OCI-LY1 (cell line): ENCODE measurements around the gene EPO.

Source experiments
- H2AFZ ChIP-seq: fragments of 200-600 bp; sonication (generic), shearing (Covaris generic); 2 replicates; pipeline ENCODE4 v1.6.0; 2014; ENCODE audit warnings: antibody characterized with exemption, mild to moderate bottlenecking, low read length
- H3F3A ChIP-seq: fragments of 200-600 bp; sonication (generic), shearing (Covaris generic); 2 replicates; pipeline ENCODE4 v1.6.0; 2014; ENCODE audit warnings: mild to moderate bottlenecking, antibody characterized with exemption, low read length, moderate library complexity; ENCODE audit not compliant: insufficient read depth
- H3K27ac ChIP-seq: fragments of 200-600 bp; sonication (generic); 2 replicates; pipeline ENCODE4 v1.5.1; 2014; ENCODE audit warnings: low read length, mixed run types, mild to moderate bottlenecking, low read depth; ENCODE audit not compliant: poor library complexity, severe bottlenecking
- H3K27me3 ChIP-seq: fragments of 200-600 bp; sonication (generic); 2 replicates; pipeline ENCODE4 v1.6.0; 2014; ENCODE audit warnings: antibody characterized with exemption, mild to moderate bottlenecking, low read length, moderate library complexity; ENCODE audit not compliant: insufficient read depth
- H3K36me3 ChIP-seq: fragments of 200-600 bp; sonication (generic); 2 replicates; pipeline ENCODE4 v1.6.1; 2014; ENCODE audit warnings: mild to moderate bottlenecking, antibody characterized with exemption, low read length, moderate library complexity, mixed read lengths; ENCODE audit not compliant: insufficient read depth
- H3K4me1 ChIP-seq: fragments of 200-600 bp; sonication (generic); 2 replicates; pipeline ENCODE4 v1.5.1; 2014; ENCODE audit warnings: mild to moderate bottlenecking, low read length, moderate library complexity; ENCODE audit not compliant: insufficient read depth, severe bottlenecking
- H3K4me2 ChIP-seq: fragments of 200-600 bp; sonication (generic), shearing (Covaris generic); 2 replicates; pipeline ENCODE4 v1.6.1; 2014; ENCODE audit warnings: low read length
- H3K4me3 ChIP-seq: fragments of 200-600 bp; sonication (generic); 2 replicates; pipeline ENCODE4 v1.5.1; 2014; ENCODE audit warnings: low read length, low read depth, mild to moderate bottlenecking, mixed read lengths; ENCODE audit not compliant: poor library complexity, severe bottlenecking
- H3K79me2 ChIP-seq: fragments of 200-600 bp; shearing (Covaris generic); 2 replicates; pipeline ENCODE4 v1.6.1; 2016; ENCODE audit warnings: mixed run types, low read length, mixed read lengths; ENCODE audit not compliant: insufficient read depth
- H3K9ac ChIP-seq: fragments of 200-600 bp; sonication (generic), shearing (Covaris generic); 2 replicates; pipeline ENCODE4 v1.6.1; 2014; ENCODE audit warnings: mild to moderate bottlenecking, low read length, mixed read lengths
- H3K9me2 ChIP-seq: fragments of 200-600 bp; sonication (generic), shearing (Covaris generic); 2 replicates; pipeline ENCODE4 v1.6.1; 2014; ENCODE audit warnings: low read depth, mild to moderate bottlenecking, low read length, mixed read lengths
- H3K9me3 ChIP-seq: fragments of 200-600 bp; shearing (Covaris generic); 2 replicates; pipeline ENCODE4 v1.6.1; 2014; ENCODE audit warnings: low read length, mixed read lengths
- H4K20me1 ChIP-seq: fragments of 200-600 bp; sonication (generic), shearing (Covaris generic); 2 replicates; pipeline ENCODE4 v1.6.0; 2016; ENCODE audit warnings: mild to moderate bottlenecking, low read length; ENCODE audit not compliant: insufficient read depth
- EZH2 ChIP-seq: fragments of 200-600 bp; sonication (generic), shearing (Covaris generic); IDR thresholded peaks from 2 replicates; pipeline ENCODE4 v1.8.0; 2017; ENCODE audit warnings: borderline replicate concordance, mixed run types, mild to moderate bottlenecking, antibody characterized with exemption, low read length, moderate library complexity, mixed read lengths
- TF ChIP-seq, protein P1 (sequence below): fragments of 200-600 bp; sonication (generic), shearing (Covaris generic); IDR thresholded peaks from 2 replicates; pipeline ENCODE4 v1.5.1; 2017; ENCODE audit warnings: mild to moderate bottlenecking, antibody characterized with exemption, low read length, moderate library complexity, mixed read lengths

The EPO gene

DNA sequence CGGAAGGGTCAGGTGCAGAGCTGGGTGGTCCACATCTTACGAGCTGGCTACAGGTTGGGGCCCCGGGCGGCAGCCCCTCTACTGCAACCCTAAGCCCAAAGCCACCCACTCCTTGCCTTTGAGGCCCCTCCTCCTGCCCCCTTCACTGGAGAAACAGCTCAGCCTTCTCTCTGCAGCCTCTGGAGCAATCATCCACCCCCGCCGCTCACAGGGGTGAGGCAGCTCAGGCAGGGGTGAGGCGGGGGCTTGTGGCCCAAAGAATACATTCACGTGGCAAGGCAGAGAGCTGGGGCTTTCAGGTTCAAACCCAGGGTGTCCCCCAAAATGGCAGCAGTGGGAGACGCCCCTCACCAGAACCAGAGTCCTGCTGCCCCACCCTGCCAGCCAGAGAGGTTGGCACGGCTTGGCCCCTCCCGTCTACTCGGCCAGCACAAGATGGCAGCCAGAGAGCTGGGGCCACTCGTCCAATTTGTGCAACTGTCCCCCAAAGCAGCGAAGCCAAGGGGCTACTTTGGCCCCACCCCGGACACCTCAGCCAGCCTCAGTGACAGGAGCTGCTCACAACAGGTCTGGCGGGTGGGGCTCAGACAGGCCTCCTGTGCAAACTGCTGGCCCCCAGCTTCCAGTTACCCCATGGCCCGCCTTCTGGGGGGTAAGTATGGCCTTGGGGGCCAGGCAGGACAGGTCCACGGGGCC is 39.5 kb upstream of the EPO start:
- H3K9ac ChIP-seq: no peak overlapping the region
- H3K9me3 ChIP-seq: no peaks in the 10 kb centered on the region
- H4K20me1 ChIP-seq: no peaks in the 10 kb centered on the region
- TF ChIP-seq, protein P1, sequence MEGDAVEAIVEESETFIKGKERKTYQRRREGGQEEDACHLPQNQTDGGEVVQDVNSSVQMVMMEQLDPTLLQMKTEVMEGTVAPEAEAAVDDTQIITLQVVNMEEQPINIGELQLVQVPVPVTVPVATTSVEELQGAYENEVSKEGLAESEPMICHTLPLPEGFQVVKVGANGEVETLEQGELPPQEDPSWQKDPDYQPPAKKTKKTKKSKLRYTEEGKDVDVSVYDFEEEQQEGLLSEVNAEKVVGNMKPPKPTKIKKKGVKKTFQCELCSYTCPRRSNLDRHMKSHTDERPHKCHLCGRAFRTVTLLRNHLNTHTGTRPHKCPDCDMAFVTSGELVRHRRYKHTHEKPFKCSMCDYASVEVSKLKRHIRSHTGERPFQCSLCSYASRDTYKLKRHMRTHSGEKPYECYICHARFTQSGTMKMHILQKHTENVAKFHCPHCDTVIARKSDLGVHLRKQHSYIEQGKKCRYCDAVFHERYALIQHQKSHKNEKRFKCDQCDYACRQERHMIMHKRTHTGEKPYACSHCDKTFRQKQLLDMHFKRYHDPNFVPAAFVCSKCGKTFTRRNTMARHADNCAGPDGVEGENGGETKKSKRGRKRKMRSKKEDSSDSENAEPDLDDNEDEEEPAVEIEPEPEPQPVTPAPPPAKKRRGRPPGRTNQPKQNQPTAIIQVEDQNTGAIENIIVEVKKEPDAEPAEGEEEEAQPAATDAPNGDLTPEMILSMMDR: no peak
- TF ChIP-seq EZH2: no peak
- peaks cover 92% of the 10 kb centered on the region for H3K36me3 ChIP-seq
- no peaks in the 10 kb centered on the region for H3F3A ChIP-seq
- no peaks in the 10 kb centered on the region for H3K27me3 ChIP-seq
- H3K4me1 ChIP-seq: peaks cover 6% of the 10 kb centered on the region
- H2AFZ ChIP-seq: no peak overlapping the region
- no peak overlapping the region for H3K27ac ChIP-seq
- H3K9me2 ChIP-seq: no peaks in the 10 kb centered on the region
- no peaks in the 10 kb centered on the region for H3K79me2 ChIP-seq
- no peak overlapping the region for H3K4me2 ChIP-seq
- H3K4me3 ChIP-seq: no peak overlapping the region

DNA sequence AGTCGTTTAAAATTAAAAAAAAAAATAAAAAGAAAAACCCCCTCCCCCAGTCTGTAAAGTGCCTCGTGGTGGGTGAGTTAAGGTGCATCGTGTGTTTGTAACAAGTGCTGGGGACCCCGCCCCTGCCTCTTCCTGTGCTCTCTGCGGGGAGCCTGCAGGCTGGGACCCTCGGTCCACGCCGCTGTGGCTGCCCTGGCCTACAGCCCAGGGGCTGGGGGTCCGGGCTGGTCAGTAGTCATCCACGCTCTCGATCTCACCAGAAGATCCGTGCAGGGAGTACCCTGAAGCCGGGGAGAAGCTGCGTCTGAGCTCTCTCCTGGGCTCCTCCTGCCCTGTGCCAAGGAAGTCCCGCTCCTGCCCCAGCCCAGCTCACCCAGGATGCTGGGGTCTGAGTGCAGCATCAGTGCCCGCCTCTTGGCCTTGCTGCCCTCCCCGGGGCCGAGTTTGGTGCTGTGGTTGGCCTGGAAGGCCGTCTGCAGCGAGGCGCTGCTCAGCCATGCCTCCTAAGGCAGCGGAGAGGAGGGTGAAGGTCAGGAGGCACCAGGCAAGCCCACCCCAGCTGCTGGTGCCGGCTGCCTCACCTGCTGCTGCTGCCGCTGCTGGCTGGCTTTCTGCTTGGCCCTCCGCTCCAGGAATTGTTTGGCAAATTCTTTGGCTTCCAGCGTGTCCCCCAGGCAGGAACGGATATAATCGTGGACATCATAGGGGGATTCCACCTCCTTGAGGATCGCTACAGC is 38.6 kb upstream of the EPO start:
- Histone ChIP-seq H3F3A (no peaks in the 10 kb centered on the region), H3K4me2 (no peak overlapping the region), H3K4me3 (no peak overlapping the region), H3K36me3 (peaks cover 98% of the 10 kb centered on the region), H2AFZ (no peak overlapping the region), H3K9ac (no peak overlapping the region), H4K20me1 (no peaks in the 10 kb centered on the region), H3K4me1 (peaks cover under 1% of the 10 kb centered on the region), H3K79me2 (no peaks in the 10 kb centered on the region), H3K27me3 (no peaks in the 10 kb centered on the region), H3K9me3 (no peaks in the 10 kb centered on the region), H3K27ac (no peak overlapping the region), H3K9me2 (no peaks in the 10 kb centered on the region)
- TF ChIP-seq, protein P1: no peak
- TF ChIP-seq EZH2: no peak

DNA sequence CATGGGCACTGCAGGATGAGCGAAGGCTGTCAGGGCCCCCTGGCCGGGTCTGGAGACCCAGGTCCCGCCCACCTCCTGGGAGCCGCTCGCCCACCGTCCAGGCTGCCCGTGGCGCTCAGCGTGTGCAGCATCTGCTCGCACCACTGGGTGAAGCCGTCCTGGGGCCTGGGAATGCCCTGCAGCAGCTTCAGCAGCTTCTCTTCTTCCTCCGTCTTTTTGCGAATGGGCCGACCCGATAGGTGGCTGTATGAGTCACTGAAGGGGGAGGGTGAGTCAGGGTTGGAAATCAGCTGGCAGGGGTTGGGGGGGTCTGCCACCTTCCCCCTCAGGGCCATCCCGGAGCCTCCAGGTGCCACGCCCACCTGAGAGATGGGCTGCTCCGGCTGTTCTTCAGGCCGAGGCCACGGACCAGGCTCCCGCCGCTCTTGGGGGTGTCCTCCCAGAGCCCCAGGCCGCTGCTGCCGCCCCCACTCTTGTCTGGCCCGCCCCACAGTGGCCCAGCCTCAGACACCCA is 38.0 kb upstream of the EPO start:
- Histone ChIP-seq H3K4me2 (no peak overlapping the region), H2AFZ (no peak overlapping the region), H3K9me3 (no peaks in the 10 kb centered on the region), H3F3A (no peaks in the 10 kb centered on the region), H3K9me2 (no peaks in the 10 kb centered on the region), H3K36me3 (peaks cover 98% of the 10 kb centered on the region), H3K4me1 (no peaks in the 10 kb centered on the region), H4K20me1 (no peaks in the 10 kb centered on the region), H3K27ac (no peak overlapping the region), H3K79me2 (no peaks in the 10 kb centered on the region), H3K27me3 (no peaks in the 10 kb centered on the region), H3K9ac (no peak overlapping the region), H3K4me3 (no peak overlapping the region)
- no peak for TF ChIP-seq EZH2
- TF ChIP-seq, protein P1: no peak
